ENCODE data around the gene TMEM168.

DNA sequence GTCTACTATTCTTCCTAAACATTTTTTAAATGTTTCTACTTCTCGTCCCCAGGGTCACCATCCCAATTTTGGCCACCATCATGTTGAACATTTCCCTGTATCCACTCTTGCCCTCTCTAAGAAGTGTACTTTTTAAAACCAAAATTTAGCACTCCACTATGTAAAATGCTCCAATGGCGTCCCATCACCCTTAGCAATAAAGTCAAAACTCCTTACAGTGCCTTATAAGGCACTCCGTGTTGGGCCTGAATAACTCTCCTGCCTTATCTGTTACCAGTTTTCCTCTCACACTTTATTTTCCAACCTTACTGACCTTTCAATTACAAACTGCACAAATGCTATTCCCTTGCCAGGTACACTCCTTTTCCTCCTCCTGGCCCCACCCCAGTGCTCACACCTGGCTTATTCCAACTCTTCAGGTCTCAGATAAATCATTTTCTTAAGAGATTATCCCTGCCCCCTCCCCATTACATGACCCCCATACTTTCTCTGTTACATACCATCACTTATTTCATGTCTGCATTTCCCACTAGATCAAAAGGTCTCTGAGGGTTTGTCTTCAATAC, 1.3 kb downstream of the TMEM168 start:
- no peak for TF ChIP-seq GATA3 (IDR thresholded peaks at IDR 0.05; ENCODE audit: low read depth, low read length)
- TF ChIP-seq GATA2 (IDR thresholded peaks at IDR 0.05; ENCODE audit: low read depth, low read length): no peak
